Smooth muscle cell (in vitro differentiated cells): Measurements from ENCODE around the gene SHH. TPM values are rescaled to one million over a fixed set of nuclear protein-coding genes. Genes with fewer than 3 reads are reported as not detected.

Source experiments
- DNase-seq: peaks from one replicate; lab custom pipeline; 2025; ENCODE audit not compliant: unreplicated experiment; lab: John Stamatoyannopoulos, UW
- H2AFZ ChIP-seq: fragments of 200-600 bp; sonication (generic); 2 replicates; pipeline ENCODE4 v1.6.0; 2016; ENCODE audit warnings: antibody characterized with exemption, low read depth, mild to moderate bottlenecking
- H3F3A ChIP-seq: fragments of 200-600 bp; sonication (generic); 2 replicates; pipeline ENCODE4 v1.6.0; 2017; ENCODE audit warnings: antibody characterized with exemption, low read depth
- H3K27ac ChIP-seq: fragments of 200-600 bp; sonication (generic); 2 replicates; pipeline ENCODE4 v1.5.1; 2016; ENCODE audit warnings: low read depth, mild to moderate bottlenecking
- H3K27me3 ChIP-seq: fragments of 200-600 bp; sonication (generic); 2 replicates; pipeline ENCODE4 v1.6.1; 2016; ENCODE audit warnings: low read depth, mild to moderate bottlenecking
- H3K36me3 ChIP-seq: fragments of 200-600 bp; sonication (generic); 2 replicates; pipeline ENCODE4 v1.5.1; 2016; ENCODE audit warnings: low read depth
- H3K4me1 ChIP-seq: fragments of 200-600 bp; sonication (generic); 2 replicates; pipeline ENCODE4 v1.5.1; 2016; ENCODE audit warnings: low read depth
- H3K4me2 ChIP-seq: fragments of 200-600 bp; sonication (generic); 2 replicates; pipeline ENCODE4 v1.6.0; 2016; ENCODE audit warnings: mild to moderate bottlenecking
- H3K4me3 ChIP-seq: fragments of 200-600 bp; sonication (generic); 2 replicates; pipeline ENCODE4 v1.5.1; 2016; ENCODE audit warnings: mild to moderate bottlenecking
- H3K79me2 ChIP-seq: fragments of 200-600 bp; sonication (generic); 2 replicates; pipeline ENCODE4 v1.6.0; 2016; ENCODE audit warnings: low read depth, mild to moderate bottlenecking
- H3K9ac ChIP-seq: fragments of 200-600 bp; sonication (generic); 2 replicates; pipeline ENCODE4 v1.6.0; 2016; ENCODE audit warnings: low read depth
- H3K9me3 ChIP-seq: fragments of 200-600 bp; sonication (generic); replicated peaks from 2 replicates; pipeline ENCODE4 v1.5.1; 2016; ENCODE audit warnings: low read depth
- H4K20me1 ChIP-seq: fragments of 200-600 bp; sonication (generic); 2 replicates; pipeline ENCODE4 v1.6.0; 2016; ENCODE audit warnings: low read depth
- CTCF ChIP-seq: fragments of 200-600 bp; sonication (generic); IDR thresholded peaks from 2 replicates; pipeline ENCODE4 v1.5.1; 2017; ENCODE audit warnings: borderline replicate concordance, mild to moderate bottlenecking, antibody characterized with exemption; ENCODE audit not compliant: insufficient read depth, poor library complexity, severe bottlenecking
- WGBS: methylation state at CpG from one replicate; pipeline ENCODE4 v1.1.7; 2016; ENCODE audit warnings: low lambda C conversion rate; 5-methylcytosine and 5-hydroxymethylcytosine counted together
- polyA plus RNA-seq: library from polyadenylated mRNA; unstranded; fragments of >200 nt; fragmentation: Nextera tagmentation; extraction: Ambion mirVana; gene quantifications from 2 replicates; pipeline ENCODE4 v1.2.1, GENCODE V29; 2016
- total RNA-seq: library from RNA; depleted of rRNA; stranded (reverse); fragments of >200 nt; gene quantifications from 2 replicates; pipeline ENCODE4 v1.2.3, GENCODE V29; 2014

Gene SHH
- total and polyA plus RNA-seq, 2 experiments from 2014 or later: not detected

DNA sequence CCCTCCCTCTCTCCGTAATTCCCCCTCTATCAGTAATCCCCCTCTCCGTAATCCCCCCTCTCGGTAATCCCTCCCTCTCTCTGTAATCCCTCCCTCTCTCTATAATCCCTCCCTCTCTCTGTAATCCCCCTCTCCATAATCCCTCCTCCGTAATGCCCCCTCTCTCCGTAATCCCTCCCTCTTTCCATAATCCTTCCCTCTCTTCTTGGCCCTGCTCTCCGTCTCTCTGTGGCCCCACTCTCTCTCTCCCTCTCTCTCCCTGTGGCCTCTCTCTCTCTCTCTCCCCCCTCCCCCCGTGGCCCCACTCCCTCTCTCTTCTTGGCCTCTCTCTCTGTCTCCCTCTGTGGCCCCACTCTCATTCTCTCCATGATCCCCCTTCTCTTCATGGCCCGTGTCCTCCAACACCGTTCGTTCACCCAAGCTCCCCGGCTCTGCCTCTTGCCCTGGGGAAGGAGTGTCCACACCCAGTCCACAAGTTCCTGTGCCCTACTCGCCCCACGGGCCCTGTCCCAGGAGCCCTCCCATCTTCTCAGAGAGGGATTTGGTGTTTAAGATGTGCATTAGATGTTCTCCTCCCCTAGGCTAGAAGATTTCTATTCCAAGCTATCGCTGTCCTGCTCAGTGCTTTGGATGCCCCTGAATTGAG, 19.8 kb downstream of the SHH start:
- no peak overlapping the region for H2AFZ ChIP-seq
- no peak for DNase-seq
- no peaks in the 10 kb centered on the region for H3K9me3 ChIP-seq
- no peaks in the 10 kb centered on the region for H3K36me3 ChIP-seq
- H3K27ac ChIP-seq: no peak overlapping the region
- no peak for TF ChIP-seq CTCF
- H3K27me3 ChIP-seq: peaks cover 17% of the 10 kb centered on the region
- no peak overlapping the region for H3K4me2 ChIP-seq
- WGBS: 97% methylated on average over 10 of the region's 14 CpGs
- no peak overlapping the region for H3K4me3 ChIP-seq
- H4K20me1 ChIP-seq: no peaks in the 10 kb centered on the region
- H3K79me2 ChIP-seq: no peaks in the 10 kb centered on the region
- H3K4me1 ChIP-seq: no peaks in the 10 kb centered on the region
- H3F3A ChIP-seq: no peaks in the 10 kb centered on the region
- H3K9ac ChIP-seq: no peak overlapping the region

- Histone ChIP-seq H3K9me3 (no peaks in the 10 kb centered on the region), H3K4me1 (no peaks in the 10 kb centered on the region), H3K79me2 (no peaks in the 10 kb centered on the region), H3K36me3 (no peaks in the 10 kb centered on the region), H3F3A (no peaks in the 10 kb centered on the region), H4K20me1 (no peaks in the 10 kb centered on the region), H3K9ac (no peak overlapping the region), H3K27me3 (peaks cover 17% of the 10 kb centered on the region), H2AFZ (no peak overlapping the region), H3K4me3 (no peak overlapping the region), H3K4me2 (no peak overlapping the region), H3K27ac (no peak overlapping the region)
- TF ChIP-seq CTCF: no peak
- WGBS: 88% methylated on average over 3 of the region's 7 CpGs
- no peak for DNase-seq
These were observed 20.4 kb downstream of the SHH start for GRCh38 chr7:155791836-155792235.

DNA sequence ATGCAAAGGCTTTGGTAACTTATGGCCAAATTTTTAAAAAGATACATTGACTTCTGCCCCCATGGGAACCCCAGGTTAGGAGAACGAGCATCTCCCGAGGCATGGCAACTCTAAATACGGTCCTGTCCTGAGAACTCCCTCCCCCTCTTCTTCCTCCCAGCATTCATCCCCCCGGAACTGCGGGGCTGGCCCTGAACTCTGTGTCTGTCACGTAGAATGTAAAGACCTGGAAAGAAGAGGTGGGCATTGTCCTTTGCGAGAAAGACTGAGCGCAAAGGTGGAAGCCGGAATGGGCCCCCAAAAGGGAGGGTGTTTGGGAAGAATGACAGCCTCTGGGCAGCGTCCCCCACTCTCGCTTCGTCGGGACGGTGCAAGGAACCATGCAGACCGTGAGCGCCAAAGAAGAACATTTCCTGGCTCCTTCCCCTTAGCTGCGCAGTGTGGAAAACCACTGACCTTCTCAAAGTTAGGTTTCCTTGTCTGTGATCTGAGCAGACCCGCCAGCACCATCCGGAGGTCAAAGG, 21.0 kb downstream of the SHH start:
- H3K79me2 ChIP-seq: no peaks in the 10 kb centered on the region
- H4K20me1 ChIP-seq: no peaks in the 10 kb centered on the region
- WGBS: 83% methylated on average over 19 of the region's 19 CpGs
- peaks cover 11% of the 10 kb centered on the region for H3K27me3 ChIP-seq
- H2AFZ ChIP-seq: no peak overlapping the region
- no peaks in the 10 kb centered on the region for H3K9me3 ChIP-seq
- no peak overlapping the region for H3K4me3 ChIP-seq
- H3K9ac ChIP-seq: no peak overlapping the region
- no peak overlapping the region for H3K27ac ChIP-seq
- H3K4me2 ChIP-seq: no peak overlapping the region
- H3K36me3 ChIP-seq: no peaks in the 10 kb centered on the region
- H3F3A ChIP-seq: peaks cover 2% of the 10 kb centered on the region
- no peak for TF ChIP-seq CTCF
- H3K4me1 ChIP-seq: no peaks in the 10 kb centered on the region
- DNase-seq: no peak

DNA sequence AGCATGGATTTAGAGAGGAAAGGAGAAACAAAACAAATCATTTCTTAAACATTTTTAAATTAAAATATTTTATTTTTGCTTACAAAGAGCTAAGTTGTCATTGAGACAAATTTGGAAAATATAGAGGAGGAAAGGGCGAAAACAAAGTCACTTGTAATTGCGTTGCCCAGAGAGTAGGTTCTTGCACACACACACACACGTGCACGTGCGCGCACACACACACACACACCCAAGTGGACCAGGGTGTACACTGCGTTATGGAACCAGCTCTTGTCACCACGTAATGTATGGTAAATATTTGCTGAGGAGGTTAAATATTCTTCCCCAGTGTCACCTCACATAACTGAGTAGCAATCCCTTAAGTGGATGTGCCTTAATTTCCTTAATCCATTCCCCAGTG, 21.6 kb downstream of the SHH start:
- TF ChIP-seq CTCF: no peak
- no peak for DNase-seq
- Histone ChIP-seq H2AFZ (no peak overlapping the region), H3K27ac (no peak overlapping the region), H3K9ac (no peak overlapping the region), H3K4me2 (no peak overlapping the region), H3F3A (peaks cover 7% of the 10 kb centered on the region), H3K4me3 (no peak overlapping the region), H3K36me3 (no peaks in the 10 kb centered on the region), H3K79me2 (no peaks in the 10 kb centered on the region), H3K27me3 (peaks cover 5% of the 10 kb centered on the region), H3K4me1 (no peaks in the 10 kb centered on the region), H4K20me1 (no peaks in the 10 kb centered on the region), H3K9me3 (no peaks in the 10 kb centered on the region)
- 61% methylated on average over 8 of the region's 8 CpGs for WGBS
